Endothelial cell of umbilical vein (primary cell): Measurements from ENCODE around the gene SKI.

ENCODE experiments used
- EZH2 ChIP-seq: IDR thresholded peaks from 2 replicates; pipeline ENCODE4 v1.6.1; 2012; ENCODE audit warnings: borderline replicate concordance, low read depth, mild to moderate bottlenecking, moderate library complexity, low read length, inconsistent platforms; ENCODE audit not compliant: severe bottlenecking
- MAX ChIP-seq: IDR thresholded peaks from 2 replicates; pipeline ENCODE4 v1.6.1; 2011; ENCODE audit not compliant: insufficient read depth, insufficient read length
- TF ChIP-seq, protein P1 (sequence below), 2 donors: IDR thresholded peaks; 1 replicate in 1 of 2; 2 replicates in 1 of 2; pipeline ENCODE4 v1.5.1; 2011; ENCODE audit warnings: low read length in 2 of 2, mild to moderate bottlenecking in 2 of 2, moderate library complexity in 2 of 2, control low read depth in 1 of 2, inconsistent platforms in 1 of 2, low read depth in 1 of 2; ENCODE audit not compliant: insufficient read depth in 1 of 2; ENCODE audit errors: extremely low read depth in 1 of 2

GRCh38 chr1:2235300-2235998, 7.3 kb downstream of the SKI start:
- TF ChIP-seq, protein P1, sequence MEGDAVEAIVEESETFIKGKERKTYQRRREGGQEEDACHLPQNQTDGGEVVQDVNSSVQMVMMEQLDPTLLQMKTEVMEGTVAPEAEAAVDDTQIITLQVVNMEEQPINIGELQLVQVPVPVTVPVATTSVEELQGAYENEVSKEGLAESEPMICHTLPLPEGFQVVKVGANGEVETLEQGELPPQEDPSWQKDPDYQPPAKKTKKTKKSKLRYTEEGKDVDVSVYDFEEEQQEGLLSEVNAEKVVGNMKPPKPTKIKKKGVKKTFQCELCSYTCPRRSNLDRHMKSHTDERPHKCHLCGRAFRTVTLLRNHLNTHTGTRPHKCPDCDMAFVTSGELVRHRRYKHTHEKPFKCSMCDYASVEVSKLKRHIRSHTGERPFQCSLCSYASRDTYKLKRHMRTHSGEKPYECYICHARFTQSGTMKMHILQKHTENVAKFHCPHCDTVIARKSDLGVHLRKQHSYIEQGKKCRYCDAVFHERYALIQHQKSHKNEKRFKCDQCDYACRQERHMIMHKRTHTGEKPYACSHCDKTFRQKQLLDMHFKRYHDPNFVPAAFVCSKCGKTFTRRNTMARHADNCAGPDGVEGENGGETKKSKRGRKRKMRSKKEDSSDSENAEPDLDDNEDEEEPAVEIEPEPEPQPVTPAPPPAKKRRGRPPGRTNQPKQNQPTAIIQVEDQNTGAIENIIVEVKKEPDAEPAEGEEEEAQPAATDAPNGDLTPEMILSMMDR (IDR thresholded peaks at IDR 0.05; ENCODE audit: extremely low read depth in 1 of 2, insufficient read depth in 1 of 2, low read depth in 1 of 2, low read length in 2 of 2) = no peak
- TF ChIP-seq EZH2 (no peak), MAX (no peak)
